MM.1S (cell line): Measurements from ENCODE around the gene NRN1.

Source experiments
- DNase-seq: peaks from one replicate; pipeline ENCODE4 v3.0.0-alpha.2; 2015
- H2AFZ ChIP-seq: fragments of 300-600 bp; sonication (generic); 2 replicates; pipeline ENCODE4 v1.6.0; 2016; ENCODE audit warnings: antibody characterized with exemption, low read length
- H3F3A ChIP-seq: fragments of 300-600 bp; sonication (generic); 2 replicates; pipeline ENCODE4 v1.6.1; 2016; ENCODE audit warnings: mild to moderate bottlenecking, antibody characterized with exemption, low read length, moderate library complexity, mixed read lengths; ENCODE audit not compliant: insufficient read depth
- H3K27ac ChIP-seq: fragments of 300-600 bp; sonication (generic); 2 replicates; pipeline ENCODE4 v1.5.1; 2016; ENCODE audit warnings: mild to moderate bottlenecking, low read length
- H3K27me3 ChIP-seq: fragments of 300-600 bp; sonication (generic); replicated peaks from 2 replicates; pipeline ENCODE4 v1.6.0; 2016; ENCODE audit warnings: low read length; ENCODE audit not compliant: insufficient read depth
- H3K36me3 ChIP-seq: fragments of 300-600 bp; sonication (generic); replicated peaks from 2 replicates; pipeline ENCODE4 v1.6.1; 2016; ENCODE audit warnings: mild to moderate bottlenecking, low read length, mixed read lengths; ENCODE audit not compliant: insufficient read depth
- H3K4me1 ChIP-seq: fragments of 300-600 bp; sonication (generic); 2 replicates; pipeline ENCODE4 v1.6.1; 2016; ENCODE audit warnings: low read length, mixed read lengths
- H3K4me2 ChIP-seq: fragments of 300-600 bp; sonication (generic); 2 replicates; pipeline ENCODE4 v1.6.0; 2016; ENCODE audit warnings: low read depth, low read length
- H3K4me3 ChIP-seq: fragments of 300-600 bp; sonication (generic); 2 replicates; pipeline ENCODE4 v1.5.1; 2016; ENCODE audit warnings: low read length, mixed read lengths
- H3K79me2 ChIP-seq: fragments of 300-600 bp; sonication (generic); 2 replicates; pipeline ENCODE4 v1.6.1; 2016; ENCODE audit warnings: mixed run types, low read length, mixed read lengths
- H3K9ac ChIP-seq: fragments of 300-600 bp; sonication (generic); 2 replicates; pipeline ENCODE4 v1.6.1; 2016; ENCODE audit warnings: low read length, mixed read lengths
- H3K9me2 ChIP-seq: fragments of 300-600 bp; sonication (generic); replicated peaks from 2 replicates; pipeline ENCODE4 v1.6.1; 2016; ENCODE audit warnings: mild to moderate bottlenecking, low read length, mixed read lengths; ENCODE audit not compliant: insufficient read depth
- H3K9me3 ChIP-seq: fragments of 300-600 bp; sonication (generic); replicated peaks from 2 replicates; pipeline ENCODE4 v1.6.1; 2016; ENCODE audit warnings: mild to moderate bottlenecking, low read length, mixed read lengths; ENCODE audit not compliant: insufficient read depth
- H4K20me1 ChIP-seq: fragments of 300-600 bp; sonication (generic); 2 replicates; pipeline ENCODE4 v1.6.1; 2016; ENCODE audit warnings: mild to moderate bottlenecking, low read length, moderate library complexity, mixed read lengths; ENCODE audit not compliant: insufficient read depth
- CTCF ChIP-seq: fragments of 300-600 bp; sonication (generic); IDR thresholded peaks from 2 replicates; pipeline ENCODE4 v1.5.1; 2016; ENCODE audit warnings: antibody characterized with exemption, low read length, mixed read lengths
- EZH2 ChIP-seq: fragments of 300-600 bp; sonication (generic); optimal IDR thresholded peaks from 2 replicates; pipeline ENCODE3; 2017; ENCODE audit warnings: low read depth, mild to moderate bottlenecking, antibody characterized with exemption, low read length, mixed read lengths
- EZH2phosphoT487 ChIP-seq: fragments of 300-600 bp; sonication (generic); IDR thresholded peaks from 2 replicates; pipeline ENCODE4 v1.6.1; 2018; ENCODE audit warnings: antibody characterized with exemption, low read length

Gene NRN1

DNA sequence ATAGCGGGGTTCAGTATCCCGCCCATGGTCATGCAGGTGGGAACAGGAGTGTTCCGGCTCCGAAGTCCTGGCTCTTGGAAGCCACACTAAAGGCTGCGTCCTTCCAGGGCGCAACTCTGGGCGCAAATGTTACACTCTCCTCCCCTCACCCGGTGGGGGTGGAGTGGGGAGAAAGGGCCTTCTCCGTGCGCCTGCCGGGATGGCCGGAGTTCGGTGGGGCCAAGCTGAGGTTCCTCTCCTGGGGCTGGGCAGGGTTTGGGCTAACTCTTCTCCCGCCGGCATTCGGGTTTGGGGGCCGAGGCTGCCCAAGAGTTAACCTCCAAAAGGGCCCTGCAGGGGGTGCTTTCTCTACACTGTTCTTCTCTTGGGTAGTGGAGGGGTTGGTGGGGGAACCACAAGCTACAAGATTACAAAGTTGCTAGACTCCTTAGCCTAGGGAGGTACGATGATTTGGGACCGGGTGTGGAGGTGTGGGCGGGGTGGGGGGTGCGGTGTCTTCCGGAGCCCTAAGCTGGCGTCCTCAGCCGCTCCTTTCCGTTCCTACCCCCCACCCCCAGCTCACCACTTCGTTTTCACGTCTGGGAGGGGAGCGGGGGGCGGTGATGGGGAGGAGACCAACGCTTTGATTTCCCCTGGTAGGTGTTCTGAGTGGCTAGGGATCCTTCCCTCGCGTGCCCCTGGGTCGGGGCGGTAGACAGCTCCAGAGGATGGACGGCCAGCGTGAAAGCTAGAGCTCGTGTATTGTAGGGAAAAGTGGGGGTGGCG is 12.3 kb downstream of the NRN1 start:
- Histone ChIP-seq H3K79me2 (no peaks in the 10 kb centered on the region), H3K4me1 (no peaks in the 10 kb centered on the region), H3K9ac (no peak overlapping the region), H3K36me3 (no peaks in the 10 kb centered on the region), H3K27me3 (no peaks in the 10 kb centered on the region), H4K20me1 (no peaks in the 10 kb centered on the region), H3K4me3 (no peak overlapping the region), H2AFZ (no peak overlapping the region), H3K9me2 (no peaks in the 10 kb centered on the region), H3K27ac (no peak overlapping the region), H3K9me3 (no peaks in the 10 kb centered on the region), H3K4me2 (no peak overlapping the region), H3F3A (peaks cover 14% of the 10 kb centered on the region)
- no peak for DNase-seq
- TF ChIP-seq EZH2phosphoT487 (no peak), CTCF (no peak), EZH2 (no peak)

GRCh38 chr6:5992551-5993225 is 14.0 kb downstream of the NRN1 start:
- Histone ChIP-seq H4K20me1 (no peaks in the 10 kb centered on the region), H3F3A (peaks cover 5% of the 10 kb centered on the region), H3K27ac (no peak overlapping the region), H3K4me2 (no peak overlapping the region), H2AFZ (no peak overlapping the region), H3K9me2 (no peaks in the 10 kb centered on the region), H3K36me3 (no peaks in the 10 kb centered on the region), H3K9ac (no peak overlapping the region), H3K79me2 (no peaks in the 10 kb centered on the region), H3K4me1 (no peaks in the 10 kb centered on the region), H3K27me3 (no peaks in the 10 kb centered on the region), H3K4me3 (no peak overlapping the region), H3K9me3 (no peaks in the 10 kb centered on the region)
- no peak for DNase-seq
- TF ChIP-seq EZH2 (no peak), EZH2phosphoT487 (no peak), CTCF (no peak)

- no peak overlapping the region for H2AFZ ChIP-seq
- DNase-seq, result no peak
- no peaks in the 10 kb centered on the region for H3K27me3 ChIP-seq
- no peaks in the 10 kb centered on the region for H3K79me2 ChIP-seq
- no peaks in the 10 kb centered on the region for H3K36me3 ChIP-seq
- H3K4me2 ChIP-seq, result no peak overlapping the region
- TF ChIP-seq EZH2phosphoT487 (no peak), CTCF (no peak), EZH2 (no peak)
- no peaks in the 10 kb centered on the region for H3K4me1 ChIP-seq
- no peak overlapping the region for H3K4me3 ChIP-seq
- H3K9me3 ChIP-seq, result no peaks in the 10 kb centered on the region
- no peak overlapping the region for H3K27ac ChIP-seq
- H3K9me2 ChIP-seq, result no peaks in the 10 kb centered on the region
- no peaks in the 10 kb centered on the region for H3F3A ChIP-seq
- no peak overlapping the region for H3K9ac ChIP-seq
- H4K20me1 ChIP-seq, result no peaks in the 10 kb centered on the region
These were observed 15.9 kb downstream of the NRN1 start for GRCh38 chr6:5990786-5991185.
